HG02970 (cell line): Measurements from ENCODE around the gene NLRP8.
"Not testable (repeated sequence)": the region's sequence is repeated elsewhere in the genome, so short reads cannot be mapped to it uniquely, and the experiment has no call there.

ENCODE experiments used
- ATAC-seq: cut with Tn5 transposase; IDR thresholded peaks from one replicate; pipeline ENCODE4 v1.9.1; 2021; ENCODE audit warnings: mild to moderate bottlenecking, moderate library complexity, moderate number of reproducible peaks; ENCODE audit not compliant: unreplicated experiment, low FRiP score

Gene NLRP8

DNA sequence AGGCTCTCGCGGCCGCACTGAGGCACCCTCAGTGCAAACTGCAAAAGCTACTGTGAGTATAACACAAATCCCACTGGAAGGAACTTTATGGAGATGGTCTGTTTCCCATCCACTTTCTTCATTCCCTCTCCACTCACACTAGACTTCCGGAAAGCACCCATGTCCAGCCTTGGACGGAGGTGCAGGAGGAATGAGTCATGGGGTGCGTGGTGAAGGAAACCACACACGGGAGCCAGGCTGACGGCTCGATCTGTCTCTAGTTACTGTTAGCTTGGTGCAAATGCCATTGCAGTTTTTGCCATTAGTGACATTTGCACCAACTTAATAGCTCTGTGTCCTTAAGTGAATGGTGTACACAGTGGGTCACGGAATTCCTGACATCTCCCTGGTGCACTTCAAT, 14.6 kb downstream of the NLRP8 start:
- ATAC-seq: no peak

DNA sequence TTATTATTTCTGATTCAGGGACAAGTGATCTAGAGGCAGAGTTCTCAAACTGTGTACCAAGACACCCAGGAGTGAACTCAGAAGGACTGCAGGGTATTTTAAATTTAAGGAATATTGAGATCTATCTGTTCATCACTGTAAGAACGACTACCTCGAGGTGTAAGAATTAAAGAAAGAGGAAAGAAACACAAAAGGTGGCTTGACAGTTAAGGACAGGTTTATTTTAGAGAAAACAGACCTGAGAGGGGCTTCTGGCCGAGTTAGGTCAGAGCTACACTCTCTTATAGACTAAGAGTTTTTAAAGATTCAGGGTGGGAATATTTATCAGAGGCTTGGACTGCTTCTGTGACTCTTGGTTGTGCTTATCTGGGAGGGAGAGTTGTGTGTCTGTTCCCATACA, 26.4 kb downstream of the NLRP8 start:
- ATAC-seq: no peak

- ATAC-seq: no peak
These were observed 32.8 kb downstream of the NLRP8 start for GRCh38 chr19:55980415-55980814.

DNA sequence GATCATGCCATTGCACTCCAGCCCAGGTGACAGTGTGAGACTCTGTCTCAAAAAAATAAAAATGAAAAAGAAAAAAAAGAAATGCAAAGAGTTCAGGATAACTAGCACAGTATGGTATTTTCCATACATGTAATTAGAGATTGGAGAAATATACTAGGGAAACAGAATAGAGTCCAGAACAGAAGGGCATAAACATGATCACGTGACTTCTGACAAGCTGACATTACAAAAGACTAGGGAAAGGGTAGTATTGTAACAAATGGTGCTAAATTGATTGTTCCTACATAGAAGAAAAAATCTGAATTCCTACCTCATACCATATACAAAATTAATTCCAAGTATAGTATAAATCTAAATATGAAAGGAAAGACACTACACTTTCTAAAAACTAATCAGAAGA, 37.6 kb downstream of the NLRP8 start:
- no peak for ATAC-seq

DNA sequence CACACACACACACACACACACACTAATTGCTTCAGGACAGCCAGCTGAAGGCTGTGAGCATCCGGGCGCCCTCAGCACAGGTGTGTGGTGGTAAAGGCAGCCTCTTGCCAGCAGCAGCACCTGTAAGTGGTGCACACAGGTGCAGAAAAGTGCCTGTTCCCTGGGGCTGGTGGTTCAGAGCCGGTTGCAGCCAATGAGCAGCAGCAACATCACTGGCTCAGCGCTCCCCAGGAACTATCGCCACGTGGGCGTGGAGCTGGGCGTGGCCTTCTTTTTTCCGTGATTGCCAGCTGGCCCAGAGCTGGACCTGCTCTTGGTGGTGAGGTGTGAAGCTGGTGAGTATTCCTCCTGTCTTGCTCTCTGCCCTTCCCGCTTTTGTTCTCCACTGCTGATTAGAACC, 38.9 kb downstream of the NLRP8 start, which contains the start of gene NLRP5:
NLRP5 (plus strand) TSS at position 289 of the 400 bp plus-strand sequence.
- no peak for ATAC-seq

- no peak for ATAC-seq
These were observed 43.2 kb downstream of the NLRP8 start for GRCh38 chr19:55990831-55991230.

- no peak for ATAC-seq
These were observed 45.9 kb downstream of the NLRP8 start for GRCh38 chr19:55993492-55993891.

- ATAC-seq: no peak
These were observed 67.1 kb downstream of the NLRP8 start for GRCh38 chr19:56014765-56015164.

- ATAC-seq: no peak
These were observed 68.1 kb downstream of the NLRP8 start for GRCh38 chr19:56015756-56016155.

GRCh38 chr19:56019325-56019724, 71.7 kb downstream of the NLRP8 start:
- ATAC-seq: not testable (repeated sequence)

- ATAC-seq: not testable (repeated sequence)
These were observed 72.8 kb downstream of the NLRP8 start for GRCh38 chr19:56020355-56020975.

DNA sequence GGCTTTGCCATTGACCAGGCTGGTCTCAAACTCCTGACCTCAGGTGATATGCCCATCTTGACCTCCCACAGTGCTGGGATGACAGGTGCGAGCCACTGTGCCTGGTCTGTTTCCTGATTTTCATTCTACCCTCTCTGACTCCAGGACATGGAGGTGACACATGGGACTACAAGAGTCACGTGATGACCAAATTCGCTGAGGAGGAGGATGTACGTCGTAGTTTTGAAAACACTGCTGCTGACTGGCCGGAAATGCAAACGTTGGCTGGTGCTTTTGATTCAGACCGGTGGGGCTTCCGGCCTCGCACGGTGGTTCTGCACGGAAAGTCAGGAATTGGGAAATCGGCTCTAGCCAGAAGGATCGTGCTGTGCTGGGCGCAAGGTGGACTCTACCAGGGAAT, 79.1 kb downstream of the NLRP8 start:
- ATAC-seq: no peak
